GM21423 (cell line): ENCODE results near the gene RHOT1.
"Not testable (repeated sequence)": the region's sequence is repeated elsewhere in the genome, so short reads cannot be mapped to it uniquely, and the experiment has no call there.

ENCODE experiments used
- ATAC-seq: cut with Tn5 transposase; IDR thresholded peaks from one replicate; pipeline ENCODE4 v1.9.1; 2021; ENCODE audit warnings: mild to moderate bottlenecking, moderate library complexity; ENCODE audit not compliant: unreplicated experiment

Gene RHOT1

GRCh38 chr17:32158870-32159585 is 16.7 kb downstream of the RHOT1 start:
- no peak for ATAC-seq

- no peak for ATAC-seq
Measured at GRCh38 chr17:32159586-32160438, 17.5 kb downstream of the RHOT1 start.

GRCh38 chr17:32160526-32160925 is 18.2 kb downstream of the RHOT1 start:
- ATAC-seq, result no peak

- no peak for ATAC-seq
Measured at GRCh38 chr17:32161029-32161428, 18.7 kb downstream of the RHOT1 start.

GRCh38 chr17:32161506-32162365 is 19.4 kb downstream of the RHOT1 start:
- no peak for ATAC-seq

- no peak for ATAC-seq
Measured at GRCh38 chr17:32174889-32175288, 32.6 kb downstream of the RHOT1 start.

- ATAC-seq, result not testable (repeated sequence)
Measured at GRCh38 chr17:32178679-32179078, 36.4 kb downstream of the RHOT1 start.

- ATAC-seq, result not testable (repeated sequence)
Measured at GRCh38 chr17:32179103-32179502, 36.8 kb downstream of the RHOT1 start.

- not testable (repeated sequence) for ATAC-seq
Measured at GRCh38 chr17:32179526-32179925, 37.2 kb downstream of the RHOT1 start.

GRCh38 chr17:32180262-32180661 is 38.0 kb downstream of the RHOT1 start:
- ATAC-seq, result not testable (repeated sequence)

GRCh38 chr17:32185875-32186274 is 43.6 kb downstream of the RHOT1 start:
- no peak for ATAC-seq

GRCh38 chr17:32187271-32187670 is 45.0 kb downstream of the RHOT1 start:
- no peak for ATAC-seq

- no peak for ATAC-seq
Measured at GRCh38 chr17:32189343-32189742, 47.0 kb downstream of the RHOT1 start.

GRCh38 chr17:32191306-32191705 is 49.0 kb downstream of the RHOT1 start:
- ATAC-seq, result no peak

GRCh38 chr17:32192379-32192778 is 50.1 kb downstream of the RHOT1 start:
- ATAC-seq, result no peak

- ATAC-seq, result no peak
Measured at GRCh38 chr17:32197987-32198386, 55.7 kb downstream of the RHOT1 start.

GRCh38 chr17:32206861-32207260 is 64.6 kb downstream of the RHOT1 start:
- no peak for ATAC-seq

- ATAC-seq, result no peak
Measured at GRCh38 chr17:32208436-32208835, 66.1 kb downstream of the RHOT1 start.

GRCh38 chr17:32209608-32210007 is 67.3 kb downstream of the RHOT1 start:
- no peak for ATAC-seq

- no peak for ATAC-seq
Measured at GRCh38 chr17:32211671-32212070, 69.4 kb downstream of the RHOT1 start.

- ATAC-seq, result no peak
Measured at GRCh38 chr17:32215696-32216095, 73.4 kb downstream of the RHOT1 start.
